ENCODE results near the gene EIF2S2. TPM values are rescaled to one million over a fixed set of nuclear protein-coding genes. Genes with fewer than 3 reads are reported as not detected.

EIF2S2 gene
- polyA plus RNA-seq, 3 donors: 18.8 to 20.1 (median 18.9) TPM

- no peaks in the 10 kb centered on the region for H3K36me3 ChIP-seq (replicated peaks in 1 of 2; ENCODE audit: control insufficient read depth in 1 of 2, insufficient read depth in 2 of 2, low read length in 2 of 2)
- no peaks in the 10 kb centered on the region for H3K4me1 ChIP-seq (ENCODE audit: control insufficient read depth in 1 of 2, insufficient read depth in 2 of 2, low read length in 2 of 2)
- no peak overlapping the region for H2AFZ ChIP-seq (ENCODE audit: insufficient read depth, low read depth, low read length, poor library complexity, severe bottlenecking)
- no peak overlapping the region for H3K9ac ChIP-seq (ENCODE audit: insufficient read depth, low read length, poor library complexity, severe bottlenecking)
- Mint-ChIP-seq H3K36me3 (no peaks in the 10 kb centered on the region), H3K27me3 (ENCODE audit: low read depth in 3 of 3) (peaks cover 0 to 7% (median 2%) of the 10 kb centered on the region in 3 donors), H3K27ac (no peak overlapping the region), H3K4me3 (no peak overlapping the region), H3K4me1 (no peaks in the 10 kb centered on the region), H3K9me3 (peaks cover 0 to 7% (median 3%) of the 10 kb centered on the region in 7 donors)
- intact Hi-C loops (cut with micrococcal nuclease): no loop called here
- H3K27ac ChIP-seq (ENCODE audit: low read depth in 1 of 2, low read length in 2 of 2): no peak overlapping the region
- no peaks in the 10 kb centered on the region for H4K20me1 ChIP-seq (ENCODE audit: insufficient read depth, low read length)
- DNase-seq: no peak
- TF ChIP-seq CTCF (IDR thresholded peaks at IDR 0.05): no peak
- no peak overlapping the region for H3K4me2 ChIP-seq (replicated peaks; ENCODE audit: extremely low read depth, low read length, poor library complexity, severe bottlenecking)
- H3K9me3 ChIP-seq (replicated peaks in 1 of 2; ENCODE audit: control insufficient read depth in 1 of 2, insufficient read depth in 1 of 2, low read length in 2 of 2): no peaks in the 10 kb centered on the region
- no peaks in the 10 kb centered on the region for H3K79me2 ChIP-seq (ENCODE audit: insufficient read depth, low read length)
- no peak overlapping the region for H3K4me3 ChIP-seq (replicated peaks in 1 of 3; ENCODE audit: low read depth in 2 of 3, low read length in 3 of 3)
- no peaks in the 10 kb centered on the region for H3K27me3 ChIP-seq (ENCODE audit: control insufficient read depth in 2 of 2, insufficient read depth in 2 of 2, low read length in 2 of 2)
- WGBS (ENCODE audit: insufficient coverage): no CpG with 5 or more reads among the region's 9 CpGs
These were observed 38.4 kb upstream of the EIF2S2 start for GRCh38 chr20:34150306-34151000.

GRCh38 chr20:34145280-34145819 lies 33.3 kb upstream of the EIF2S2 start:
- no peak for TF ChIP-seq CTCF (IDR thresholded peaks at IDR 0.05)
- no peaks in the 10 kb centered on the region for H3K27me3 ChIP-seq (ENCODE audit: control insufficient read depth in 2 of 2, insufficient read depth in 2 of 2, low read length in 2 of 2)
- H2AFZ ChIP-seq (ENCODE audit: insufficient read depth, low read depth, low read length, poor library complexity, severe bottlenecking): no peak overlapping the region
- intact Hi-C loops (cut with micrococcal nuclease): no loop called here
- H3K4me1 Mint-ChIP-seq: peaks cover 3% of the 10 kb centered on the region
- H3K9me3 ChIP-seq (replicated peaks in 1 of 2; ENCODE audit: control insufficient read depth in 1 of 2, insufficient read depth in 1 of 2, low read length in 2 of 2): no peaks in the 10 kb centered on the region
- no peaks in the 10 kb centered on the region for H3K36me3 Mint-ChIP-seq
- no peaks in the 10 kb centered on the region for H3K36me3 ChIP-seq (replicated peaks in 1 of 2; ENCODE audit: control insufficient read depth in 1 of 2, insufficient read depth in 2 of 2, low read length in 2 of 2)
- DNase-seq: no peak
- WGBS (ENCODE audit: insufficient coverage): 100% methylated on average over 1 of the region's 2 CpGs
- H3K9me3 Mint-ChIP-seq: no peaks in the 10 kb centered on the region
- H3K27me3 Mint-ChIP-seq (ENCODE audit: low read depth in 3 of 3): no peaks in the 10 kb centered on the region
- no peaks in the 10 kb centered on the region for H3K4me1 ChIP-seq (ENCODE audit: control insufficient read depth in 1 of 2, insufficient read depth in 2 of 2, low read length in 2 of 2)
- no peak overlapping the region for H3K27ac Mint-ChIP-seq
- H3K9ac ChIP-seq (ENCODE audit: insufficient read depth, low read length, poor library complexity, severe bottlenecking): no peak overlapping the region
- H4K20me1 ChIP-seq (ENCODE audit: insufficient read depth, low read length): no peaks in the 10 kb centered on the region
- no peak overlapping the region for H3K4me2 ChIP-seq (replicated peaks; ENCODE audit: extremely low read depth, low read length, poor library complexity, severe bottlenecking)
- H3K4me3 ChIP-seq (replicated peaks in 1 of 3; ENCODE audit: low read depth in 2 of 3, low read length in 3 of 3): no peak overlapping the region
- H3K79me2 ChIP-seq (ENCODE audit: insufficient read depth, low read length): no peaks in the 10 kb centered on the region
- H3K4me3 Mint-ChIP-seq: no peak overlapping the region
- no peak overlapping the region for H3K27ac ChIP-seq (ENCODE audit: low read depth in 1 of 2, low read length in 2 of 2)

All from CD14-positive monocyte (primary cell).